NCI-H524 (cell line): ENCODE data around the gene SLC25A25.

Source experiments
- DNase-seq, 2 experiments: peaks; one replicate each; lab custom pipeline; 2025; lab: John Stamatoyannopoulos, UW

SLC25A25 gene

GRCh38 chr9:128145536-128145935 is 77.5 kb downstream of the SLC25A25 start:
- no peak for DNase-seq

- peak in 1 of 2 experiments; percentile 36 for DNase-seq
Measured at GRCh38 chr9:128145951-128146351, 77.9 kb downstream of the SLC25A25 start.

GRCh38 chr9:128146591-128147120 is 78.6 kb downstream of the SLC25A25 start:
- DNase-seq: no peak

GRCh38 chr9:128148509-128149000 is 80.5 kb downstream of the SLC25A25 start:
- DNase-seq: no peak

GRCh38 chr9:128149001-128149701 is 81.1 kb downstream of the SLC25A25 start, which contains the start of gene LCN2:
TSS of gene LCN2 (plus strand) at chr9:128149453. CDS start at chr9:128149526, 73 bp downstream.
- DNase-seq: no peak

GRCh38 chr9:128149951-128150593 is 82.0 kb downstream of the SLC25A25 start:
- DNase-seq: no peak

GRCh38 chr9:128150594-128151308 is 82.7 kb downstream of the SLC25A25 start:
- peak in 1 of 2 experiments; percentile 69 for DNase-seq

- no peak for DNase-seq
Measured at GRCh38 chr9:128151309-128152132, 83.5 kb downstream of the SLC25A25 start.

GRCh38 chr9:128152133-128153059 is 84.4 kb downstream of the SLC25A25 start:
- DNase-seq: no peak

- no peak for DNase-seq
Measured at GRCh38 chr9:128153060-128153946, 85.3 kb downstream of the SLC25A25 start.

- no peak for DNase-seq
Measured at GRCh38 chr9:128153947-128154695, 86.1 kb downstream of the SLC25A25 start.

GRCh38 chr9:128155736-128156500 is 87.9 kb downstream of the SLC25A25 start:
- DNase-seq: no peak
